DND-41 (cell line): Measurements from ENCODE around the gene RXFP4.

ENCODE experiments used
- CTCF ChIP-seq: IDR thresholded peaks from 2 replicates; pipeline ENCODE4 v1.5.1; 2012; ENCODE audit warnings: borderline replicate concordance, low read length, moderate library complexity, mild to moderate bottlenecking; ENCODE audit not compliant: poor library complexity, severe bottlenecking; ENCODE audit errors: extremely low read depth
- EZH2 ChIP-seq: IDR thresholded peaks from 3 replicates; pipeline ENCODE4 v1.6.1; 2012; ENCODE audit warnings: borderline replicate concordance, low read depth, mild to moderate bottlenecking, moderate library complexity, low read length, inconsistent platforms; ENCODE audit not compliant: severe bottlenecking

GRCh38 chr1:155934936-155935590 is 6.4 kb upstream of the RXFP4 start:
- TF ChIP-seq CTCF (no peak), EZH2 (no peak)
